ENCODE measurements around the gene WDR20. TPM values are rescaled to one million over a fixed set of nuclear protein-coding genes. Genes with fewer than 3 reads are reported as not detected.

Gene WDR20
- total RNA-seq, 2 donors from 2014 or later, result 45.1 to 50.7 TPM

DNA sequence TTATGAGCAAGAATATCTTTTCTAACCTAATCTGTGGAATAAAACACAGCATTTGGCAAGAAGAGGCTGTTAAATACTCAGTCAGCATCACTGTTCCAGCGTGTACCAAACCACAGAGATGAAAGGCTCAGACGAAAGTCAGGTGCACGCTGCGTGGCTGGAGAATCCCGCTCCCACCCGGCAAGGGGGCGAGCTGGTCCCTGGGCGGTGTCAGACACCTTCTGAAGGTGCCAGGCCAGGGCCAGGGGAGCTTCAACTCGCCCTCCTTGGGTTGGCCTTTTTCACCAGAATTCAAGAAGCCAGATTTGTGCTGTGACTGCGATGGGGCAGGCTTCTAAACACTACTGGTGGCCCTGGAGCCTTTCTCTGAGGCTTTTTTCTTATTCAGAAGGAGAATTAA is 73.1 kb downstream of the WDR20 start:
- H3K27me3 Mint-ChIP-seq, result no peaks in the 10 kb centered on the region
- no peak overlapping the region for H3K4me3 Mint-ChIP-seq
- H3K36me3 Mint-ChIP-seq (ENCODE audit: low read depth), result peaks cover 4% of the 10 kb centered on the region
- DNase-seq, result no peak
- H3K27ac Mint-ChIP-seq, result no peak overlapping the region
- H3K9me3 ChIP-seq (ENCODE audit: control insufficient read depth, low read length, poor library complexity, severe bottlenecking), result no peaks in the 10 kb centered on the region
- no peak for ATAC-seq
- peaks cover 8% of the 10 kb centered on the region for H3K4me1 Mint-ChIP-seq

DNA sequence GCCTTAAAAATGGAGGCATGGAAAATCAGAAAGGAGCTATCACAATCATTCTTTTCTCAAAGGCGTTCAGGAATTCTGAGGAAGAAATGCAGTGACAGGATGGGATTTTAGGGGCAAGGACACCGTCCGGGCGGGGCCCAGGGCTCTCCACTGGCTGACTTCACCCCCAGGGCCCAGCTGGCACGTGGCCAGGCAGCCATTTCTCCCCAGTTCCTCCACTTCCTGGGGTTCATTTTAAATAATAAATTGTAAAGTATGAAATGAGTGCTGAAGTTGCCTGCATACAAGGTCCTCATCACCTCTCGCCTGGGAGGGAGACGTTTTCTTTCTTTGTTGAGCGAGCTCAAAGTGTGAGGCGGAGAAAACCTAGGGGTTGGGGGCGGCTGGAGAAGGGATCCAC is 73.8 kb downstream of the WDR20 start:
- DNase-seq (no peak), ATAC-seq (no peak)
- Mint-ChIP-seq H3K27ac (no peak overlapping the region), H3K4me1 (peaks cover 8% of the 10 kb centered on the region), H3K36me3 (ENCODE audit: low read depth) (peaks cover 4% of the 10 kb centered on the region), H3K27me3 (no peaks in the 10 kb centered on the region), H3K4me3 (no peak overlapping the region)
- H3K9me3 ChIP-seq (ENCODE audit: control insufficient read depth, low read length, poor library complexity, severe bottlenecking), result no peaks in the 10 kb centered on the region

DNA sequence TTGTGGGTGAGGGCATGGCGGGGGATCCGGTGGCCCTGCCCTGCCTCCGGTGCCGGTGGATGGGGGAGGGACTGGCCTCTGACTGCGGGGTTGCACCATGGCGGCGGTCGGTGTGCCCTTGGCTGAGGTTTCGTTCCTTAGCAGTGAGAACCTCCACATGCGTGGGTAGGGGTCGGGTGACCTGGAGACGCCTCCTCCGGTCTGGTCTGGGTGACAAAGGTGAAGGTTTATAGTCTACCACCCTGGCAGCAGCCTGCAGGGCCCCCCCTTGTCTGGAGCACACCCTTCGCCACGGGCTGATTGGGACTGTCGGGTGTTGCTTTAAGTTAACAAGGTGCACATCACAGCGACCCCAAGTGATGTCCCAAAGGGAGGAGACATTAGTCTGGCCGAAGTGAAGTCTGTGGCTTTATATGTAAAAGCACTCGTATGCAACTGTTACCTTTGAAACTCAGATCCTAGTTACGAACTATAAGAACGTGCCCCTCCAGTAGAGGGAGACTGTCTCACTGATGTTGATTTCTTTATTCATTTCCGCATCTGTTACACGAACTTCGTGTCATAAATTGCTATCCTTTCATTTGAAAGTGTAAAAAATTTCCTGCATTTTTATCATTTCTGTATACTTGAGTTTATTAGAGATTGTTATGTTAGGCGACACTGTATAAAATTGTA is 74.4 kb downstream of the WDR20 start:
- no peaks in the 10 kb centered on the region for H3K9me3 ChIP-seq (ENCODE audit: control insufficient read depth, low read length, poor library complexity, severe bottlenecking)
- Mint-ChIP-seq H3K4me1 (peaks cover 9% of the 10 kb centered on the region), H3K27me3 (no peaks in the 10 kb centered on the region), H3K4me3 (no peak overlapping the region), H3K36me3 (ENCODE audit: low read depth) (peaks cover 4% of the 10 kb centered on the region), H3K27ac (no peak overlapping the region)
- DNase-seq, result no peak
- no peak for ATAC-seq

DNA sequence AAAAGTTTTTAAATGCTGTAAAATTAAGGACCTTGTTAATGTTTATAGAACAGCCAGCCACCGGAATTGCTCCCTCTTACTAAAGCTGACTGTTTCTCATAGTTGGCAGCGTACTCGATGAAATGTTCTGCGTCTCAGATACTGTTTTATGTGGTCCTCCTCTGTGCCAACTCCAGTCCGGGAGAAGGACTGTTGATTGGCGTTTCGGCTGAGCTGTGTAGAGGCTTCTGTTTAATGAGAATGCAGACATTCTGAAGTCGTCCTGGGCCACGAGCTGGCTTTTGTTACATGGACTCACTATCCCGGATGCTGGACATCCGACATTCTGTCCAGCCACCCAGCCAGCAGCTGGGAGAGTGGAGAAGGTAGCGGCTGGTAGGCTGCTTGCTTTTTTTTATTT is 75.4 kb downstream of the WDR20 start:
- no peak overlapping the region for H3K27ac Mint-ChIP-seq
- no peak for ATAC-seq
- no peak overlapping the region for H3K4me3 Mint-ChIP-seq
- no peaks in the 10 kb centered on the region for H3K9me3 ChIP-seq (ENCODE audit: control insufficient read depth, low read length, poor library complexity, severe bottlenecking)
- no peak for DNase-seq
- no peaks in the 10 kb centered on the region for H3K27me3 Mint-ChIP-seq
- H3K36me3 Mint-ChIP-seq (ENCODE audit: low read depth), result no peaks in the 10 kb centered on the region
- peaks cover 10% of the 10 kb centered on the region for H3K4me1 Mint-ChIP-seq

DNA sequence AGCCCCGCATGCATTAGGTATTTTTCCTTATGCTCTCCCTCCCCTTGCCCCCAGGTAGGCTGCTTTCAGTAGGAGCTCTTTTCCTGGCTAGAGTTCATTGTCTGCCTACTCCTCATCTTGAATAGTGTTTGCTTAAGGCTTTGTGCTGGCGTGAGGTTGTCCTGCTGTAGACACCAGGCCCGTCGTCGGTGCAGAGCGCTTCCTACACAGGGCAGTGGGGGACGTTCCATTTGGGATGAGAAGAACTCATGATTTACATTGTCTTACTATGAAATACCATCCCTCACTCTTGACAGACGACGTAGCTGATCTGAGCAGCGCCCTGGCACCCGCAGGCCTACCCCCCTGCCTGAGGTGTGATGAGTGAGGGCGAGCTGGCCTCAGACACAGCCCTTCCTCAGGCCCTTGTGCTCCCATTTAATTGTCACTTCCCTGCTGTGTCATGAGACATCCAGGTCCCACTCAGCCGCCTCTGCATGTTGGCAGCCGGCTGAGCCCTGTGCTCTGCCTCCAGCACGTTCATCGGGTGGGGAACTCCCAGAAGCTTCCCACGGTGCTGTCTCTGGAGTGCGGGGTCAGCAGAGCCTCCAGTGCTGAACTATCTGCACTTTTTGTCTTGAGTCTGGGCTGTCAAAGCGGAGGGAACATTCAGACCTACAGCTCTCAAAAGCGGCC is 76.0 kb downstream of the WDR20 start:
- Mint-ChIP-seq H3K27me3 (no peaks in the 10 kb centered on the region), H3K4me3 (no peak overlapping the region), H3K27ac (no peak overlapping the region), H3K4me1 (peaks cover 10% of the 10 kb centered on the region), H3K36me3 (ENCODE audit: low read depth) (no peaks in the 10 kb centered on the region)
- no peak for DNase-seq
- ATAC-seq, result no peak
- no peaks in the 10 kb centered on the region for H3K9me3 ChIP-seq (ENCODE audit: control insufficient read depth, low read length, poor library complexity, severe bottlenecking)

DNA sequence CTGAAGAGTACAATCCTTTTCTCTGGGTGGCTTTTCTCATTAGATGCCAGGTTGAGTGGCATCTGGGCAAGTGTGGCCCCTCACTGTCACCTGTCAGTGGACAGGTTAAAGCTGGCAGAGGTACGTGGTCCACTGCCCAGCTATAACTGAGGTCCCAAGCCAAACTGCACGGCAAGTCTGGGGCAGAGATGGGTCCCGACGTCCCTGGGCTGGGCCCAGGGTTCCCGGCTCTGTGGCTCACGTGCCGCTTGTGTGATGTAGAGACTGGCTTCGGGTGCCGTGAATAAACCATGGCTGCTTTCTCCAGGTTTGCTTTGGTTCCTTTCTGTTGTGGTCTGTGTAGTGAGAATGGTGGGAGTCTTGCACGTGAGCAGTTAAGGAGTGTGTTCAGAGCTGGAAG is 77.7 kb downstream of the WDR20 start:
- H3K4me1 Mint-ChIP-seq, result peaks cover 10% of the 10 kb centered on the region
- H3K27ac Mint-ChIP-seq, result peak overlapping the region; percentile 49
- no peaks in the 10 kb centered on the region for H3K9me3 ChIP-seq (ENCODE audit: control insufficient read depth, low read length, poor library complexity, severe bottlenecking)
- H3K36me3 Mint-ChIP-seq (ENCODE audit: low read depth), result no peaks in the 10 kb centered on the region
- DNase-seq (no peak), ATAC-seq (no peak)
- no peak overlapping the region for H3K4me3 Mint-ChIP-seq
- H3K27me3 Mint-ChIP-seq, result no peaks in the 10 kb centered on the region

DNA sequence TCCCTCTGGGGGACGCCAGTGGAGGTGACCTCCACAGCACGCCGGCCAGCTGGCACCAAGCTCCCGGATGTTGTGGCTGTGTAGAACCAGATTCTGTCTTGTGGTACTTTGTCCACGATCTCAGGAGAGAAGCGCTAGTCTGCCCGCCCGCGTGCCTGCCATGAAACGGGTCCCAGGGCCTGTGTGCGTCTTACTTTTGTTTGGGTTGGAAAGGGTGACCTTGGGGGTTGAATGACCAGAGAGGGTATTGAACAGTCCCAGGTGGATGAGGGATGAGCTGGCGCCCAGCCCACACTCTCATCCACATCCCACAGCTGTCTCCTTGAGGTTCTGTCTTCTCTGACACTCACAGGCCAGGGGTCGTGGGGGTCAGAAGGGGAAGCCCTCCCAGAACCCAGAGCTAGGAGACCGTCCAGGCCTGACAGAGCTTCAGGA is 78.3 kb downstream of the WDR20 start:
- no peaks in the 10 kb centered on the region for H3K9me3 ChIP-seq (ENCODE audit: control insufficient read depth, low read length, poor library complexity, severe bottlenecking)
- no peaks in the 10 kb centered on the region for H3K36me3 Mint-ChIP-seq (ENCODE audit: low read depth)
- no peak overlapping the region for H3K4me3 Mint-ChIP-seq
- ATAC-seq (no peak), DNase-seq (no peak)
- no peaks in the 10 kb centered on the region for H3K27me3 Mint-ChIP-seq
- peak overlapping the region; percentile 49 for H3K27ac Mint-ChIP-seq
- peaks cover 10% of the 10 kb centered on the region for H3K4me1 Mint-ChIP-seq

DNA sequence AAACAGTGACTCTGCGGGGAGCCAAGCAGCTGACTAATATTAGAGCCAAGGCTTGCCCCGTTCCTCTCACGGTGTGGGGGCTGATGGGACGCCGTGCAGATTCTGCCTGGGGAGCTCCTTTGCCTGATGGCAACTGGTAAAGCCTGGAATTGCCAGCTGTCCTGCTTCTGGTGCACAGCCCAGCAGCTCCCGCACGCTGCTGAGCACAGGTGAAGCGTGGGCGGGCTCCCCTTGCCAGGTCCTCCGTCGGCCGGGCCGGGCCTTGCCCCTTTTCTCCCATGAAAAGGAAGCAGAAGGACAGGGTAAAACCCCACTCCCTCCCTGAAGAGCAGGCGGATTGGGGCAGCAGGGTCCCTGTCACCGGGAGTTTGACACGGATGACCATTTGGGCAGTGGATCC is 79.0 kb downstream of the WDR20 start:
- peaks cover 10% of the 10 kb centered on the region for H3K4me1 Mint-ChIP-seq
- H3K9me3 ChIP-seq (ENCODE audit: control insufficient read depth, low read length, poor library complexity, severe bottlenecking), result no peaks in the 10 kb centered on the region
- H3K27ac Mint-ChIP-seq, result peak overlapping the region; percentile 79
- no peak for ATAC-seq
- no peak for DNase-seq
- H3K4me3 Mint-ChIP-seq, result no peak overlapping the region
- no peaks in the 10 kb centered on the region for H3K27me3 Mint-ChIP-seq
- H3K36me3 Mint-ChIP-seq (ENCODE audit: low read depth), result no peaks in the 10 kb centered on the region

DNA sequence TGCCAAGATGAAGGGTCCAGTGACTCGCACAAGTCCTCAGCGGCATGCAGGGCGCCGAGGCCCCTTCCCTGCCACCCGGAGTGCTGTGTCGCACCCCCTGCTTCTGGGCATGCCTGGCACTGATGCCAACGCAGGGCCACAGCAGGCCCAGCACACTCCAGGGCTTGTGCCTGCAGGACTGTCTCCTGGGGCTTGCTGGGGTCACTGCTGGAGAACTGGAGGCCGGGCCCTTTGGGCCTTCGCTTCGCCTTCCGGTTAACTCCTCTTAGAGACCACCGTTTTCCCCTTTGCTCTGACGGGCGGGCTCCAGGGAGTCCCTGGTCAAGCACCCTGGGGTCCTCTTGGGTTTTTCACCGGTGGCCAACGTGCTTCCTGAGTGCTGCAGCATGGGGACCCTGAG is 79.6 kb downstream of the WDR20 start:
- H3K4me3 Mint-ChIP-seq, result no peak overlapping the region
- peak overlapping the region; percentile 79 for H3K27ac Mint-ChIP-seq
- H3K27me3 Mint-ChIP-seq, result no peaks in the 10 kb centered on the region
- H3K9me3 ChIP-seq (ENCODE audit: control insufficient read depth, low read length, poor library complexity, severe bottlenecking), result no peaks in the 10 kb centered on the region
- no peak for ATAC-seq
- DNase-seq, result no peak
- no peaks in the 10 kb centered on the region for H3K36me3 Mint-ChIP-seq (ENCODE audit: low read depth)
- peaks cover 10% of the 10 kb centered on the region for H3K4me1 Mint-ChIP-seq

DNA sequence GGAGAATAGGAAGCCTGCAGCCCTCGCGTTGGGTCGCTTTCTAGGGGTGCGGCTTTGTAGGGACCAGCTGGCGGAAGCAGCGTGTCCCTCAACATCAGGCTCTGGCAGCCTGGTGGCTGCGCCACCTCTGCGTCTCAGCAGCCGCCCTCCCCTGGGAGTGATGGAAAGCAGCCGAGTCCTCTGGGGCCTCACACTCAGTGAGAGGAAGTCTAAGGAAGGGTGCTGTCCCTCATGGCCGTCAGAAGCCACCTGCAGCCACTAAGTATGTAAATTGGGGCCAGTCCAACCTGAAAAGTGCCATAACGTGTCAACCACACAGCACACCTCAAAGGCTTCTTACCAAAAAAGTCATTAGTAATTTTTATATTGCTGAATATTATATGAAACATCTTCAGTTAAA is 80.3 kb downstream of the WDR20 start:
- ATAC-seq, result peak; percentile 45
- H3K27me3 Mint-ChIP-seq, result no peaks in the 10 kb centered on the region
- no peak overlapping the region for H3K27ac Mint-ChIP-seq

DNA sequence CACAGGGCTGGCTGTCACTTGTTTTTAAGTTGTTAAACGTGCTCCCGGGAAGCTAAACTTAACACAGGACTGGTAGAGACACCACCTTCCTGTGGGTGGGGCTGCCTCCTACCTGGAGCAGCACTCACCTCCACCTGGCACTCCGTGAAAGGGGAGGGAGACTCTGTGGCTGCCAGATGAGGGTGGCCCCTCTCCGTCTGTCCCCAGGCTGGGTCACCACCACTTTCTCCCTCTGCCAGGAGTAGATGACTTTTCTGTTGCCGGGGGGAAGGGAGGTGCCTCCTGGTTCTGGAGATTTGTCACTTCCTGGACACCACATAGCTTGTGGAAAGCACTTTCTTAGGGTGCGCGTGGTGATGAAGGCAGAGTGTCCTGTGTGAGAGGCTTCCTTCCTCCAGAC is 81.3 kb downstream of the WDR20 start:
- H3K9me3 ChIP-seq (ENCODE audit: control insufficient read depth, low read length, poor library complexity, severe bottlenecking), result no peaks in the 10 kb centered on the region
- ATAC-seq, result no peak
- H3K27ac Mint-ChIP-seq, result no peak overlapping the region

More for the DNA sequence above, 80.3 kb downstream of the WDR20 start:
- H3K4me1 Mint-ChIP-seq, result peaks cover 10% of the 10 kb centered on the region
- DNase-seq, result no peak
- no peak overlapping the region for H3K4me3 Mint-ChIP-seq
- no peaks in the 10 kb centered on the region for H3K36me3 Mint-ChIP-seq (ENCODE audit: low read depth)
- H3K9me3 ChIP-seq (ENCODE audit: control insufficient read depth, low read length, poor library complexity, severe bottlenecking), result no peaks in the 10 kb centered on the region

DNA sequence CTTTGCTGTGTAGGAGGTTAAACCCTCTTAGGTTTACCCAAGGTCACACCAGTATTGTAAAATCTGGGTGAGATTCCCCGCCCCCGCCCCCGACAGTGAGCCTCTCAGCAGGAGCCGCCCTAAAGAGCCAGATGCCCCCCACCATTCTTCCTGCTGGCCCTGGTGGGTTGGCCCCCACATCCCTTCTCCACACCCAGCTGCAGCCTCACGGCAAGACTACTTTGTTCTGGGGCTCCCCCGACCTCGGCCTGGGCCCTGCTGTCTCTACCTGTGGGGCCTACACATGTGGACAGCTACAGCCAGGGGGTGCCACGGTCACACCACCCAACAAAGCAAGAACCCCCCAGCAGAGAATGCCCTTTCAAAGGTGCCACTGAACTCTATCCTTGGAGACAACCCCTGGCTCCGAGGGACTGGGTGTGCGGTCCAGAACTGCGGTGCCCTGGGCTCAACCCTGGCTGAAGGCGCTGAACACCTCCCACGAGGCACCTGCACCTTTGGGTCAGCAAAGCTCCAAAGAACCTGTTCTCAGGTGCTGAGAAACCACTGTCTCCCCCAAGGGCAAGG is 82.4 kb downstream of the WDR20 start:
- peaks cover 10% of the 10 kb centered on the region for H3K4me1 Mint-ChIP-seq
- H3K27ac Mint-ChIP-seq, result no peak overlapping the region
- DNase-seq (no peak), ATAC-seq (no peak)
- no peaks in the 10 kb centered on the region for H3K27me3 Mint-ChIP-seq
- no peaks in the 10 kb centered on the region for H3K36me3 Mint-ChIP-seq (ENCODE audit: low read depth)
- H3K9me3 ChIP-seq (ENCODE audit: control insufficient read depth, low read length, poor library complexity, severe bottlenecking), result no peaks in the 10 kb centered on the region
- no peak overlapping the region for H3K4me3 Mint-ChIP-seq

More for the DNA sequence above, 81.3 kb downstream of the WDR20 start:
- Mint-ChIP-seq H3K4me3 (no peak overlapping the region), H3K4me1 (peaks cover 10% of the 10 kb centered on the region), H3K36me3 (ENCODE audit: low read depth) (no peaks in the 10 kb centered on the region), H3K27me3 (no peaks in the 10 kb centered on the region)
- DNase-seq, result no peak

DNA sequence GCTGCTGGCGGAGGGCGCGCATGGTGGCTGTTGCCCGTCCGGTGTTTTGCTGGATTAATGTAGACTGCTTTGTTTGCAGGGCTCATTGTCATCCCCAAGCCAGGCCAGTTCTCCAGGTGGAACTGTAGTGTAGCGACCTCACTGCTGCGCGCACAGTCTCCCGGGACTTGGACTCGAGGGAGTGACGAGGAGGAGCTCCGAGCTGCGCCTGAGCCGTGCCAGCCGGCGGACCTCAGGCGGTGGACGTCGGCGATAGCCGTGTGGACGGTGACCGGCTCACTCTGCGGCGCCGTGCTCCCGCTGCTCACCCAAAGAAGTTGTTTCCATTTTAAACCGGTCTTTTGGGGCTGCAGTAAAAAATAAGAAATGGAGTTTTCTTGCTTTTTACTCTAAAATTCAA is 83.1 kb downstream of the WDR20 start:
- Mint-ChIP-seq H3K27ac (no peak overlapping the region), H3K4me3 (no peak overlapping the region), H3K36me3 (ENCODE audit: low read depth) (no peaks in the 10 kb centered on the region), H3K27me3 (no peaks in the 10 kb centered on the region), H3K4me1 (peaks cover 7% of the 10 kb centered on the region)
- H3K9me3 ChIP-seq (ENCODE audit: control insufficient read depth, low read length, poor library complexity, severe bottlenecking), result no peaks in the 10 kb centered on the region
- no peak for ATAC-seq
- no peak for DNase-seq

DNA sequence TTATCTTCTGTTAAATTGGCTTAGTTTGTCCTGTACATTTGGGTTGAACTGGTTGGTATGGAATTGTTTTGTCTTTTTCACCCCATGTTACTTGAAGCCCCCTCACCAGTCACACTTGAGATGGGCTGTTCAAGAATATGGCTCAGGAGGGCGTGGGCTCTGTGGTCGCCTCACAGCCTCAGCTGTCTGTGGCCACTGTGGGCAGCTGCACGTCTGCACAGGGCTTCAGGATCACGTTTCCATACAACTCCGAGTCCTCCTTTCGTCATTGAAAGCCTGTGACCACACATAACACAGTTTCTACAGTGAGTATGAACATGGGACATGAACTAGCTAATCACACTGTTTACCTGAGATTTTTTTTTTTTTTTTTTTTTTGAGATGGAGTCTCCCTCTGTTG is 84.0 kb downstream of the WDR20 start:
- Mint-ChIP-seq H3K27ac (no peak overlapping the region), H3K36me3 (ENCODE audit: low read depth) (no peaks in the 10 kb centered on the region), H3K27me3 (no peaks in the 10 kb centered on the region), H3K4me1 (peaks cover 7% of the 10 kb centered on the region), H3K4me3 (no peak overlapping the region)
- H3K9me3 ChIP-seq (ENCODE audit: control insufficient read depth, low read length, poor library complexity, severe bottlenecking), result no peaks in the 10 kb centered on the region
- ATAC-seq (no peak), DNase-seq (no peak)
